Endothelial cell of umbilical vein (primary cell): ENCODE results near the gene RTN3. TPM values are rescaled to one million over a fixed set of nuclear protein-coding genes. Genes with fewer than 3 reads are reported as not detected.

Source experiments
- BruUV-seq: library from RNA; stranded (reverse); fragments of 400-500 nt; replicated peaks from 2 replicates; lab custom pipeline; 2021; lab: Mats Ljungman, UMichigan
- CTCF ChIA-PET: fragments of 300-600, 350-600 bp; sonication (Branson Sonifier 250); formaldehyde crosslinking; loops from one replicate; lab custom pipeline; 2021; ENCODE audit warnings: antibody characterized with exemption, inconsistent platforms; lab: Charles Lee
- POLR2A ChIA-PET: fragments of 300-600, 350-600 bp; sonication (Branson Sonifier 250); formaldehyde crosslinking; loops from one replicate; lab custom pipeline; 2021; ENCODE audit warnings: antibody characterized with exemption, inconsistent platforms; lab: Charles Lee
- DNase-seq: peaks from one replicate; pipeline ENCODE4 v3.0.0-alpha.2; 2011; ENCODE audit warnings: low read depth, low spot score
- FAIRE-seq: peaks from 2 replicates; lab custom pipeline; 2011; peaks lifted over from hg19 to GRCh38; lab: Jason Lieb, UNC
- H2AFZ ChIP-seq: 2 replicates; pipeline ENCODE4 v1.6.0; 2012; ENCODE audit warnings: low read depth, low read length, control low read depth, inconsistent platforms
- H3K27ac ChIP-seq: 2 replicates; pipeline ENCODE4 v1.5.1; 2011; ENCODE audit warnings: low read depth, mild to moderate bottlenecking, control low read depth, low read length, moderate library complexity; ENCODE audit not compliant: insufficient read depth
- H3K27me3 ChIP-seq, 2 experiments: 2 replicates each; pipeline versions ENCODE4 v1.6.0 to v1.6.1; 2011; ENCODE audit warnings: low read length in 2 of 2, mixed read lengths in 1 of 2; ENCODE audit not compliant: control insufficient read depth in 2 of 2, insufficient read depth in 2 of 2
- H3K36me3 ChIP-seq, 2 experiments: 2 replicates in 1 of 2; 3 replicates in 1 of 2; pipeline ENCODE4 v1.5.1; 2011; ENCODE audit warnings: low read length in 2 of 2, mild to moderate bottlenecking in 1 of 2, moderate library complexity in 1 of 2; ENCODE audit not compliant: control insufficient read depth in 2 of 2, insufficient read depth in 2 of 2; ENCODE audit errors: extremely low read depth in 1 of 2
- H3K4me1 ChIP-seq: 3 replicates; pipeline ENCODE4 v1.5.1; 2011; ENCODE audit warnings: mild to moderate bottlenecking, low read length; ENCODE audit not compliant: control insufficient read depth, insufficient read depth; ENCODE audit errors: extremely low read depth
- H3K4me2 ChIP-seq: 2 replicates; pipeline ENCODE4 v1.6.1; 2011; ENCODE audit warnings: low read length, control low read depth, mixed read lengths; ENCODE audit not compliant: insufficient read depth
- H3K4me3 ChIP-seq, 3 experiments: fragments of 200-600 bp in 1 of 3; sonication (generic), shearing (Covaris generic) in 1 of 3; replicated peaks in 1 of 3; 2 replicates each; pipeline ENCODE4 v1.5.1; 2011 to 2016; ENCODE audit warnings: control low read depth in 3 of 3, low read length in 3 of 3, mild to moderate bottlenecking in 2 of 3, inconsistent platforms in 1 of 3, low read depth in 1 of 3, moderate library complexity in 1 of 3; ENCODE audit not compliant: insufficient read depth in 1 of 3
- H3K79me2 ChIP-seq: 2 replicates; pipeline ENCODE4 v1.6.0; 2012; ENCODE audit warnings: low read length, inconsistent platforms; ENCODE audit not compliant: control insufficient read depth, insufficient read depth
- H3K9ac ChIP-seq: replicated peaks from 2 replicates; pipeline ENCODE3; 2011; ENCODE audit warnings: low read length, control low read depth; ENCODE audit not compliant: insufficient read depth; ENCODE audit errors: extremely low read depth
- H3K9me1 ChIP-seq: replicated peaks from 3 replicates; pipeline ENCODE4 v1.6.0; 2011; ENCODE audit warnings: mild to moderate bottlenecking, low read length; ENCODE audit not compliant: control insufficient read depth, insufficient read depth; ENCODE audit errors: extremely low read depth
- H3K9me3 ChIP-seq: replicated peaks from 2 replicates; pipeline ENCODE4 v1.5.1; 2012; ENCODE audit warnings: low read length, inconsistent platforms; ENCODE audit not compliant: control insufficient read depth, insufficient read depth
- H4K20me1 ChIP-seq: replicated peaks from 2 replicates; pipeline ENCODE3; 2011; ENCODE audit warnings: mild to moderate bottlenecking, low read length; ENCODE audit not compliant: control insufficient read depth, insufficient read depth; ENCODE audit errors: extremely low read depth
- EZH2 ChIP-seq: IDR thresholded peaks from 2 replicates; pipeline ENCODE4 v1.6.1; 2012; ENCODE audit warnings: borderline replicate concordance, low read depth, mild to moderate bottlenecking, moderate library complexity, low read length, inconsistent platforms; ENCODE audit not compliant: severe bottlenecking
- FOS ChIP-seq: IDR thresholded peaks from 2 replicates; pipeline ENCODE4 v1.6.1; 2011; ENCODE audit warnings: mild to moderate bottlenecking, low read length, moderate library complexity, borderline replicate concordance; ENCODE audit not compliant: insufficient read depth
- GATA2 ChIP-seq: IDR thresholded peaks from 2 replicates; pipeline ENCODE4 v1.7.0; 2011; ENCODE audit warnings: low read depth, mild to moderate bottlenecking, moderate library complexity, mixed read lengths, low read length; ENCODE audit not compliant: insufficient read length, insufficient read depth
- JUN ChIP-seq: IDR thresholded peaks from 2 replicates; pipeline ENCODE4 v1.6.1; 2011; ENCODE audit warnings: borderline replicate concordance, low read depth; ENCODE audit not compliant: insufficient read length, insufficient read depth
- MYC ChIP-seq: IDR thresholded peaks from one replicate; pipeline ENCODE4 v1.6.1; 2011; ENCODE audit warnings: mild to moderate bottlenecking, low read depth, low read length
- POLR2A ChIP-seq: IDR thresholded peaks from 2 replicates; pipeline ENCODE4 v1.6.1; 2012; ENCODE audit warnings: low read depth, mild to moderate bottlenecking, control low read depth, low read length
- POLR2AphosphoS5 ChIP-seq: IDR thresholded peaks from 2 replicates; pipeline ENCODE4 v1.6.1; 2012; ENCODE audit warnings: low read depth, mild to moderate bottlenecking, control low read depth, low read length, moderate library complexity; ENCODE audit not compliant: insufficient read depth
- dilution Hi-C: fragments of 300-500 bp; cut with MboI; formaldehyde crosslinking; loops from one replicate; pipeline ENCODE4 v1.15.0; 2019; ENCODE audit warnings: low sequenced_read_pairs; ENCODE audit not compliant: extremely low pct_ligation_motif_present
- intact Hi-C: fragments of 100-400 bp; cut with micrococcal nuclease; formaldehyde crosslinking; loops from one replicate; pipeline ENCODE4 v1.10.0; 2022
- polyA plus RNA-seq, 4 experiments: library from polyadenylated mRNA; depleted of rRNA in 3 of 4; stranded (reverse) in 3 of 4; unstranded in 1 of 4; fragments of >200 nt; gene quantifications; 2 replicates each; pipeline versions ENCODE4 v1.2.1 to v1.2.3, GENCODE V29; 2011 to 2012; ENCODE audit warnings: missing spikeins in 1 of 4
- total RNA-seq: library from RNA; stranded (reverse); gene quantifications from 2 replicates; pipeline ENCODE4 v1.2.3, GENCODE V29; 2021
- TF ChIP-seq, protein P1 (sequence below), 2 donors: IDR thresholded peaks; 1 replicate in 1 of 2; 2 replicates in 1 of 2; pipeline ENCODE4 v1.5.1; 2011; ENCODE audit warnings: low read length in 2 of 2, mild to moderate bottlenecking in 2 of 2, moderate library complexity in 2 of 2, control low read depth in 1 of 2, inconsistent platforms in 1 of 2, low read depth in 1 of 2; ENCODE audit not compliant: insufficient read depth in 1 of 2; ENCODE audit errors: extremely low read depth in 1 of 2
- TF ChIP-seq, protein P2 (sequence below): IDR thresholded peaks from 2 replicates; pipeline ENCODE4 v1.6.1; 2011; ENCODE audit not compliant: insufficient read depth, insufficient read length

RTN3 gene
- total and polyA plus RNA-seq, 2 donors (not counting 3 experiments of a cell fraction or from before 2014, with no cell fraction given): 90.6 to 112 TPM

- Histone ChIP-seq H3K4me2 (no peak overlapping the region), H4K20me1 (no peaks in the 10 kb centered on the region), H3K36me3 (no peaks in the 10 kb centered on the region), H3K9ac (no peak overlapping the region), H3K27me3 (no peaks in the 10 kb centered on the region), H3K9me1 (no peaks in the 10 kb centered on the region), H3K4me1 (no peaks in the 10 kb centered on the region), H3K79me2 (peaks cover 33% of the 10 kb centered on the region), H3K4me3 (no peak overlapping the region), H3K27ac (no peak overlapping the region), H3K9me3 (no peaks in the 10 kb centered on the region), H2AFZ (no peak overlapping the region)
- ChIA-PET POLR2A (no interaction called here), CTCF (interaction anchor here (0.9 to 2.0 kb wide), 2 partner anchors 21 to 22 kb away, joined by 3 to 4 read pairs; no protein-coding TSS in a partner anchor)
- FAIRE-seq (no peak), DNase-seq (no peak)
- dilution Hi-C loops: no loop called here
- BruUV-seq: no TSS peak
- TF ChIP-seq MYC (no peak), JUN (no peak), GATA2 (no peak), POLR2A (no peak), POLR2AphosphoS5 (no peak)
- TF ChIP-seq, protein P1, sequence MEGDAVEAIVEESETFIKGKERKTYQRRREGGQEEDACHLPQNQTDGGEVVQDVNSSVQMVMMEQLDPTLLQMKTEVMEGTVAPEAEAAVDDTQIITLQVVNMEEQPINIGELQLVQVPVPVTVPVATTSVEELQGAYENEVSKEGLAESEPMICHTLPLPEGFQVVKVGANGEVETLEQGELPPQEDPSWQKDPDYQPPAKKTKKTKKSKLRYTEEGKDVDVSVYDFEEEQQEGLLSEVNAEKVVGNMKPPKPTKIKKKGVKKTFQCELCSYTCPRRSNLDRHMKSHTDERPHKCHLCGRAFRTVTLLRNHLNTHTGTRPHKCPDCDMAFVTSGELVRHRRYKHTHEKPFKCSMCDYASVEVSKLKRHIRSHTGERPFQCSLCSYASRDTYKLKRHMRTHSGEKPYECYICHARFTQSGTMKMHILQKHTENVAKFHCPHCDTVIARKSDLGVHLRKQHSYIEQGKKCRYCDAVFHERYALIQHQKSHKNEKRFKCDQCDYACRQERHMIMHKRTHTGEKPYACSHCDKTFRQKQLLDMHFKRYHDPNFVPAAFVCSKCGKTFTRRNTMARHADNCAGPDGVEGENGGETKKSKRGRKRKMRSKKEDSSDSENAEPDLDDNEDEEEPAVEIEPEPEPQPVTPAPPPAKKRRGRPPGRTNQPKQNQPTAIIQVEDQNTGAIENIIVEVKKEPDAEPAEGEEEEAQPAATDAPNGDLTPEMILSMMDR (IDR thresholded peaks at IDR 0.05; ENCODE audit: extremely low read depth in 1 of 2, insufficient read depth in 1 of 2, low read depth in 1 of 2, low read length in 2 of 2): no peak
- intact Hi-C loops: no loop called here
Observed at GRCh38 chr11:63716046-63716445, 34.7 kb downstream of the RTN3 start.

DNA sequence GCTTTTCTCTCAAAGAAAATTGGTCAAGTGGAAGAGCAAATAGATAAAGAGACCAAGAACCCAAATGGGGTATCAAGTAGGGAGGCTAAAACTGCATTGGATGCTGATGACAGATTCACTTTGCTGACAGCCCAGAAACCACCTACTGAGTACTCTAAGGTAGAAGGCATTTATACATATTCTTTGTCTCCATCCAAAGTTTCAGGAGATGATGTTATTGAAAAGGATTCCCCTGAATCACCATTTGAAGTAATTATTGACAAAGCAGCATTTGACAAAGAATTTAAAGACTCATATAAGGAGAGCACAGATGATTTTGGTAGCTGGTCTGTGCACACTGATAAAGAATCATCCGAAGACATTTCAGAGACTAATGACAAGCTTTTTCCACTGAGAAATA is 37.7 kb downstream of the RTN3 start:
- dilution Hi-C loops (no loop called here), intact Hi-C loops (no loop called here)
- Histone ChIP-seq H3K4me1 (no peaks in the 10 kb centered on the region), H3K4me3 (no peak overlapping the region), H3K9me3 (no peaks in the 10 kb centered on the region), H4K20me1 (no peaks in the 10 kb centered on the region), H2AFZ (no peak overlapping the region), H3K9me1 (no peaks in the 10 kb centered on the region), H3K36me3 (no peaks in the 10 kb centered on the region), H3K27ac (no peak overlapping the region), H3K9ac (no peak overlapping the region), H3K79me2 (peaks cover 30% of the 10 kb centered on the region), H3K27me3 (no peaks in the 10 kb centered on the region), H3K4me2 (no peak overlapping the region)
- FAIRE-seq (no peak), DNase-seq (no peak)
- BruUV-seq: no TSS peak
- CTCF ChIA-PET: interaction anchor here (1.0 to 2.3 kb wide), 6 partner anchors 8 to 31 kb away, joined by 3 to 5 read pairs (median 4); no protein-coding TSS in a partner anchor
- TF ChIP-seq EZH2: no peak
- TF ChIP-seq, protein P2, sequence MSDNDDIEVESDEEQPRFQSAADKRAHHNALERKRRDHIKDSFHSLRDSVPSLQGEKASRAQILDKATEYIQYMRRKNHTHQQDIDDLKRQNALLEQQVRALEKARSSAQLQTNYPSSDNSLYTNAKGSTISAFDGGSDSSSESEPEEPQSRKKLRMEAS: no peak
- no peak for TF ChIP-seq MYC
- TF ChIP-seq POLR2A: no peak
- TF ChIP-seq POLR2AphosphoS5: no peak
- no peak for TF ChIP-seq FOS
- TF ChIP-seq GATA2: no peak
- no peak for TF ChIP-seq JUN
- POLR2A ChIA-PET: no interaction called here
